ENCODE data around the gene VPS37B. TPM values are rescaled to one million over a fixed set of nuclear protein-coding genes. Genes with fewer than 3 reads are reported as not detected.

Gene VPS37B
- total and polyA plus RNA-seq, 12 donors = 11.0 to 52.4 (median 28.0) TPM

GRCh38 chr12:122855928-122856831, 39.7 kb downstream of the VPS37B start:
- peaks cover 11 to 25% of the 10 kb centered on the region in 2 donors for H3K4me1 ChIP-seq (replicated peaks in 1 of 2)
- intact Hi-C loops (cut with DNase I) = loop anchor here in 1 of 2 donors (10.0 kb wide), 1 partner anchor 61 kb away; no protein-coding TSS in a partner anchor
- TF ChIP-seq CTCF (IDR thresholded peaks at IDR 0.05) = no peak
- no peak for TF ChIP-seq POLR2A (IDR thresholded peaks at IDR 0.05)
- H3K4me3 ChIP-seq = no peak overlapping the region
- H3K27ac ChIP-seq = no peak overlapping the region
- peaks cover 0 to 3% of the 10 kb centered on the region in 2 donors for H3K36me3 ChIP-seq (replicated peaks in 1 of 2)
- H3K27me3 ChIP-seq = no peaks in the 10 kb centered on the region
- DNase-seq = no peak
- no peaks in the 10 kb centered on the region for H3K9me3 ChIP-seq (replicated peaks in 1 of 3)
- 92 to 93% (median 92%) methylated on average over 23 to 40 of the region's 40 CpGs for WGBS, 4 donors

- WGBS, 4 donors = 86 to 93% (median 88%) methylated on average over 7 to 24 of the region's 24 CpGs
- no peaks in the 10 kb centered on the region for H3K9me3 ChIP-seq (replicated peaks in 1 of 3)
- intact Hi-C loops (cut with DNase I) = loop anchor here in 1 of 2 donors (10.0 kb wide), 1 partner anchor 60 kb away; no protein-coding TSS in a partner anchor
- H3K27ac ChIP-seq = no peak overlapping the region
- no peak overlapping the region for H3K4me3 ChIP-seq
- no peak for TF ChIP-seq POLR2A (IDR thresholded peaks at IDR 0.05)
- TF ChIP-seq CTCF (IDR thresholded peaks at IDR 0.05) = no peak
- DNase-seq = no peak
- H3K27me3 ChIP-seq = no peaks in the 10 kb centered on the region
- H3K4me1 ChIP-seq (replicated peaks in 1 of 2) = peaks cover 11 to 17% of the 10 kb centered on the region in 2 donors
- peaks cover 0 to 3% of the 10 kb centered on the region in 2 donors for H3K36me3 ChIP-seq (replicated peaks in 1 of 2)
Measured at GRCh38 chr12:122855071-122855829, 40.7 kb downstream of the VPS37B start.

GRCh38 chr12:122854554-122854953, 41.4 kb downstream of the VPS37B start:
- 88 to 96% (median 93%) methylated on average over 16 to 17 of the region's 17 CpGs for WGBS, 4 donors
- Histone ChIP-seq H3K4me1 (replicated peaks in 1 of 2) (peaks cover 11 to 17% of the 10 kb centered on the region in 2 donors), H3K4me3 (no peak overlapping the region), H3K36me3 (replicated peaks in 1 of 2) (peaks cover 0 to 3% of the 10 kb centered on the region in 2 donors), H3K27ac (no peak overlapping the region), H3K27me3 (no peaks in the 10 kb centered on the region), H3K9me3 (replicated peaks in 1 of 3) (no peaks in the 10 kb centered on the region)
- intact Hi-C loops (cut with DNase I) = loop anchor here in 1 of 2 donors (10.0 kb wide), 1 partner anchor 60 kb away; no protein-coding TSS in a partner anchor
- DNase-seq = no peak
- TF ChIP-seq POLR2A (IDR thresholded peaks at IDR 0.05) (no peak), CTCF (IDR thresholded peaks at IDR 0.05) (no peak)
